DND-41 (cell line): ENCODE results near the gene ZNF217.

ENCODE experiments used
- ATAC-seq: fragments of 200-7000 bp; cut with Tn5 transposase; 3 replicates; pipeline ENCODE4 v1.9.1; 2021; ENCODE audit warnings: low read depth; ENCODE audit not compliant: insufficient read depth
- DNase-seq: peaks from one replicate; pipeline ENCODE4 v3.0.0-alpha.2; 2020
- H2AFZ ChIP-seq: 2 replicates; pipeline ENCODE4 v1.6.0; 2012; ENCODE audit warnings: low read depth, low read length
- H3K27ac ChIP-seq: 2 replicates; pipeline ENCODE4 v1.5.1; 2012; ENCODE audit warnings: low read length, inconsistent platforms
- H3K27me3 ChIP-seq: fragments of 200-600 bp; sonication (generic); 2 replicates; pipeline ENCODE4 v1.6.0; 2012; ENCODE audit warnings: low read length, mild to moderate bottlenecking, inconsistent platforms; ENCODE audit not compliant: insufficient read depth, poor library complexity
- H3K36me3 ChIP-seq: 2 replicates; pipeline ENCODE4 v1.5.1; 2012; ENCODE audit warnings: low read length, inconsistent platforms; ENCODE audit not compliant: insufficient read depth
- H3K4me1 ChIP-seq: 2 replicates; pipeline ENCODE4 v1.5.1; 2012; ENCODE audit warnings: mild to moderate bottlenecking, low read length; ENCODE audit not compliant: insufficient read depth
- H3K4me2 ChIP-seq: 2 replicates; pipeline ENCODE4 v1.6.0; 2012; ENCODE audit warnings: mild to moderate bottlenecking, moderate library complexity, low read length, inconsistent platforms; ENCODE audit not compliant: insufficient read depth
- H3K4me3 ChIP-seq, 2 experiments: fragments of 200-600 bp in 1 of 2; shearing (Covaris generic) in 1 of 2; 2 replicates each; pipeline ENCODE4 v1.5.1; 2012 to 2016; ENCODE audit warnings: inconsistent platforms in 2 of 2, low read length in 2 of 2, mild to moderate bottlenecking in 2 of 2, low read depth in 1 of 2, moderate library complexity in 1 of 2
- H3K79me2 ChIP-seq: 2 replicates; pipeline ENCODE4 v1.6.0; 2012; ENCODE audit warnings: low read length, inconsistent platforms; ENCODE audit not compliant: insufficient read depth
- H3K9ac ChIP-seq: 2 replicates; pipeline ENCODE4 v1.6.0; 2012; ENCODE audit warnings: low read depth, mild to moderate bottlenecking, inconsistent platforms, low read length, moderate library complexity
- H3K9me3 ChIP-seq: 2 replicates; pipeline ENCODE4 v1.5.1; 2012; ENCODE audit warnings: low read length, moderate library complexity, mild to moderate bottlenecking, inconsistent platforms; ENCODE audit not compliant: insufficient read depth, severe bottlenecking
- H4K20me1 ChIP-seq: 2 replicates; pipeline ENCODE4 v1.6.0; 2012; ENCODE audit warnings: low read length; ENCODE audit not compliant: insufficient read depth
- EZH2 ChIP-seq: IDR thresholded peaks from 3 replicates; pipeline ENCODE4 v1.6.1; 2012; ENCODE audit warnings: borderline replicate concordance, low read depth, mild to moderate bottlenecking, moderate library complexity, low read length, inconsistent platforms; ENCODE audit not compliant: severe bottlenecking
- TF ChIP-seq, protein P1 (sequence below): IDR thresholded peaks from 2 replicates; pipeline ENCODE4 v1.5.1; 2012; ENCODE audit warnings: borderline replicate concordance, low read length, moderate library complexity, mild to moderate bottlenecking; ENCODE audit not compliant: poor library complexity, severe bottlenecking; ENCODE audit errors: extremely low read depth

ZNF217 gene

DNA sequence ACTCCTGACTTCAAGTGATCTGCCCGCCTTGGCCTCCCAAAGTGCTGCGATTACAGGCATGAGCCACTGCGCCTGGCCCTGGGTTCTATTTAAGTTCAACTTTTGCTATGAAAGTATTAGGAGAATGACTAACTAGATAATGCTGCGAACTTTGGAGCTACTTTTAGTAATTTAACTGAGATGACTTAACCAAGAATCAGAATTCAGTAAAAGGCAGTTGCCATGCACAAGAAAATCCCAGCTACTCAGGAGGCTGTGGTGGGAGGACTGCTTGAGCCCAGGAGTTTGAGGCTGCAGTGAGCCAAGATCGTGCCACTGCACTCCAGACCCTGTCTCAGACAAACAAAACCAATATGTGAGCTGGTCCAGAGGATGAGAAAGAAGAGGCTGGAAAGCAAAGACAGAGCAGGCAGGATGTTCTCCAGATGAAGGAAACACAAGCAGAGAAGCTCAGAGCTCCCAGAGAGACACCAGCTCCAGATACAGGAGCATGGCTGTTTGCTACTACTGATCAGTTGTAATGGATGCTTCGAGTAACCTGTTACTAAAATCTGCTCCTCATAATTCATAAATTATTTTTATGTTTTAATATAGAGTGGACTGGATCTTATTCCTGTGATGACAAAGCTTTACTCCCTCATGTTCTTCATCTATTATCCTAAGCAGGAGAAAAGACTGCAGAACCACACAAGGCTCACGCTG, 23.9 kb downstream of the ZNF217 start:
- Histone ChIP-seq H4K20me1 (peaks cover 56% of the 10 kb centered on the region), H3K36me3 (peaks cover 98% of the 10 kb centered on the region)
- peak; percentile 2 for DNase-seq

DNA sequence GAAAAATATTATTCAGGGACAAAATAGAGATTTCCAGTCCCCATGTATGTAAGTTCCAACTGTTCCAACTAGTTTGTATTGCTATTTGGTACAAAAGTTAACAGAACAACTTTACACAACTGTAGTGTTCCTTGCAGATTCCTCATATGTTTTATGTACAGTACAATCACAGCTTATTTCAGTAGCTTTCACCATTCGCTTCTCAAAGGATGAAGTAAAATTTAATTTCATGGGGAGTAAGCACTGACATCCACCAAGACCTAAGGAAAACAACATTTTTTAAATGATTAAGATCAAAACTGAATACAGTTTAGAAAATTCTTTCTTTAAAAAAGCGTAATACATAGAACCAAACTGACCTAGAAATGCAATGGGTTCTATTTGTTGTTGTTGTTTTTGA, 24.6 kb downstream of the ZNF217 start:
- H3K4me1 ChIP-seq, result no peaks in the 10 kb centered on the region
- DNase-seq, result no peak
- no peaks in the 10 kb centered on the region for H3K9me3 ChIP-seq
- no peak overlapping the region for H3K27ac ChIP-seq
- H3K4me2 ChIP-seq, result no peak overlapping the region
- peaks cover 91% of the 10 kb centered on the region for H3K36me3 ChIP-seq
- no peak for TF ChIP-seq EZH2
- TF ChIP-seq, protein P1, sequence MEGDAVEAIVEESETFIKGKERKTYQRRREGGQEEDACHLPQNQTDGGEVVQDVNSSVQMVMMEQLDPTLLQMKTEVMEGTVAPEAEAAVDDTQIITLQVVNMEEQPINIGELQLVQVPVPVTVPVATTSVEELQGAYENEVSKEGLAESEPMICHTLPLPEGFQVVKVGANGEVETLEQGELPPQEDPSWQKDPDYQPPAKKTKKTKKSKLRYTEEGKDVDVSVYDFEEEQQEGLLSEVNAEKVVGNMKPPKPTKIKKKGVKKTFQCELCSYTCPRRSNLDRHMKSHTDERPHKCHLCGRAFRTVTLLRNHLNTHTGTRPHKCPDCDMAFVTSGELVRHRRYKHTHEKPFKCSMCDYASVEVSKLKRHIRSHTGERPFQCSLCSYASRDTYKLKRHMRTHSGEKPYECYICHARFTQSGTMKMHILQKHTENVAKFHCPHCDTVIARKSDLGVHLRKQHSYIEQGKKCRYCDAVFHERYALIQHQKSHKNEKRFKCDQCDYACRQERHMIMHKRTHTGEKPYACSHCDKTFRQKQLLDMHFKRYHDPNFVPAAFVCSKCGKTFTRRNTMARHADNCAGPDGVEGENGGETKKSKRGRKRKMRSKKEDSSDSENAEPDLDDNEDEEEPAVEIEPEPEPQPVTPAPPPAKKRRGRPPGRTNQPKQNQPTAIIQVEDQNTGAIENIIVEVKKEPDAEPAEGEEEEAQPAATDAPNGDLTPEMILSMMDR, result no peak
- H2AFZ ChIP-seq, result no peak overlapping the region
- H3K9ac ChIP-seq, result no peak overlapping the region
- ATAC-seq, result no peak
- no peak overlapping the region for H3K4me3 ChIP-seq
- peaks cover 50% of the 10 kb centered on the region for H4K20me1 ChIP-seq
- no peaks in the 10 kb centered on the region for H3K27me3 ChIP-seq
- peaks cover 58% of the 10 kb centered on the region for H3K79me2 ChIP-seq

More for the DNA sequence above, 23.9 kb downstream of the ZNF217 start:
- no peak overlapping the region for H2AFZ ChIP-seq
- H3K4me3 ChIP-seq, result no peak overlapping the region
- ATAC-seq, result no peak
- no peaks in the 10 kb centered on the region for H3K9me3 ChIP-seq
- no peaks in the 10 kb centered on the region for H3K4me1 ChIP-seq
- H3K79me2 ChIP-seq, result peaks cover 65% of the 10 kb centered on the region
- TF ChIP-seq, protein P1, result no peak
- TF ChIP-seq EZH2, result no peak
- H3K27ac ChIP-seq, result no peak overlapping the region
- no peaks in the 10 kb centered on the region for H3K27me3 ChIP-seq
- no peak overlapping the region for H3K4me2 ChIP-seq
- no peak overlapping the region for H3K9ac ChIP-seq

DNA sequence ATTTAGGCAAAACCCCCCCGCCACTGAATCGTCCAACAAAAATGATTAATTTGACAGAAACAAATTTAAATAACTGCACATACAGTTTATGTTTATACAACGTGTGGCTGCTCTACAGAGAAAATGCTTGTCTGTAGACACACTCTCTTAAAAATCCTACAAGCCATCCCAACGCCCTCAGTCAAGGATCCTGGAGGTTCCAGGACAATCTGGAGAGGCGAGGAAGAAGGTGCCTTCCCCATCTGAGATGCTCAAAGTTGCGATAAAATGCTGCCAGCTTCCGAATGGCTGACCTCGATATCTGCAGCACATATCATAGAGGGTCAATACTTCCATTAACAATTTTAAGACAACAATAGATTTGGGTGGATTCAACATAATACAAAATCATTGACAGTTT, 25.3 kb downstream of the ZNF217 start:
- H3K79me2 ChIP-seq, result peaks cover 51% of the 10 kb centered on the region
- peaks cover 45% of the 10 kb centered on the region for H4K20me1 ChIP-seq
- no peak for ATAC-seq

More for the DNA sequence above, 25.3 kb downstream of the ZNF217 start:
- no peak overlapping the region for H3K4me2 ChIP-seq
- no peak overlapping the region for H3K27ac ChIP-seq
- no peak overlapping the region for H2AFZ ChIP-seq
- no peaks in the 10 kb centered on the region for H3K27me3 ChIP-seq
- H3K36me3 ChIP-seq, result peaks cover 84% of the 10 kb centered on the region
- no peaks in the 10 kb centered on the region for H3K9me3 ChIP-seq
- no peak overlapping the region for H3K4me3 ChIP-seq
- H3K9ac ChIP-seq, result no peak overlapping the region
- no peaks in the 10 kb centered on the region for H3K4me1 ChIP-seq
- DNase-seq, result peak; percentile 2
- TF ChIP-seq EZH2, result no peak
- TF ChIP-seq, protein P1, result no peak
